ENCODE measurements around the gene MMP11. TPM values are rescaled to one million over a fixed set of nuclear protein-coding genes. Genes with fewer than 3 reads are reported as not detected.
A peak's percentile ranks its signal among the peaks of the same experiment; 100 is the strongest.

Gene MMP11
- total and polyA plus RNA-seq, 2 of the 4 experiments (the other 2 are of a cell fraction) = 2.2 to 6.0 TPM

DNA sequence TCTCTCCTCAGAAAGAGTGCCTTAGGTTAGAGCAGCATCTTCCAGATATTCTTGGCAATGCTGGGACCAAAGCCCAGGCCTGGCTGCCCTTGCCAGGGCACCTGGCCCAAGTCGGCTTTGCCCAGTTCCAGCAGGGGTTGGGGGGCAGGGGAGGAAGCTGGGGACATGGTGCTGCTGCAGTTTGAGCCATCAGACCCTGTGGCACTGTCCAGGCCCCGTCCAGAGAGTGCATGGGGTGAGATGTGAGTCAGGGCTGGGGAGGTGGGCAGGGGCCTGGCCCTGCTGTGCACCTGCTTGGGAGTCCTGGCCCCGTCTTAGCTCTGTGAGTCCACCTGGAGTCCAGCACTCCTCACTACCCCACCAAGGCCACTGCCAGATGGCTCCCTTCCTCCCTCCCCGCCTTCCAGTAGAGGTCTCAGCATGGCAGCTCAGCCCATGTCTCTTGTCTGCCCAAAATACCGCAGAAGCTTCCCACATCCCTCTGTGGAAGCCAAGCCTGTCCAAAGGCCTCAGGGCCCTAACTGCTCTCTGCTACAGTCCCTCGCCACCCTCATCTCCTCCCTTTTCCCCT, 49.5 kb downstream of the MMP11 start:
- Histone ChIP-seq H3K4me2 (ENCODE audit: low read depth, low read length) (no peak overlapping the region), H2AK9ac (replicated peaks; ENCODE audit: low read depth, low read length, poor library complexity) (peak overlapping the region; percentile 61), H3K27me3 (ENCODE audit: control insufficient read depth, insufficient read depth, low read length) (no peaks in the 10 kb centered on the region), H3K9me3 (ENCODE audit: control insufficient read depth, insufficient read depth, low read length) (no peaks in the 10 kb centered on the region), H4K20me1 (ENCODE audit: insufficient read depth, low read length) (no peaks in the 10 kb centered on the region), H3K23ac (ENCODE audit: low read depth, low read length) (no peak overlapping the region), H3K9ac (ENCODE audit: low read depth, low read length) (no peak overlapping the region), H3K36me3 (ENCODE audit: control insufficient read depth, insufficient read depth, low read length) (peaks cover 73% of the 10 kb centered on the region), H2AK5ac (ENCODE audit: low read depth, low read length) (no peak overlapping the region), H2BK120ac (ENCODE audit: low read depth, low read length) (no peak overlapping the region), H4K91ac (ENCODE audit: insufficient read depth, low read depth, low read length) (no peak overlapping the region), H3K18ac (ENCODE audit: low read depth, low read length) (no peak overlapping the region), H3K9me1 (ENCODE audit: insufficient read depth, low read length) (peaks cover 19% of the 10 kb centered on the region), H3K14ac (replicated peaks; ENCODE audit: low read depth, low read length) (no peak overlapping the region), H4K5ac (ENCODE audit: low read depth, low read length) (no peak overlapping the region), H2BK20ac (ENCODE audit: low read depth, low read length) (no peak overlapping the region), H3K79me1 (ENCODE audit: low read depth in 1 of 2, low read length in 2 of 2) (peaks cover 3 to 33% of the 10 kb centered on the region in 2 experiments; a peak in 2 of 4 replicates), H2AFZ (replicated peaks; ENCODE audit: low read length, poor library complexity) (no peak overlapping the region), H3K56ac (ENCODE audit: extremely low read depth, insufficient read depth, low read length) (no peak overlapping the region), H2BK5ac (ENCODE audit: low read depth, low read length, poor library complexity, severe bottlenecking) (no peak overlapping the region), H4K8ac (ENCODE audit: low read depth in 2 of 2, low read length in 2 of 2) (no peak overlapping the region), H2BK15ac (ENCODE audit: low read depth, low read length) (no peak overlapping the region), H3K4me3 (ENCODE audit: insufficient read depth, low read depth, low read length) (no peak overlapping the region), H3K4me1 (ENCODE audit: control insufficient read depth, insufficient read depth, low read length) (peaks cover 7% of the 10 kb centered on the region; the same call in 1 of the 2 replicates), H3K27ac (ENCODE audit: insufficient read depth, low read length) (no peak overlapping the region), H3K4ac (ENCODE audit: low read depth, low read length) (no peak overlapping the region)
- ChIA-PET POLR2A (ENCODE audit: unreplicated experiment) (no interaction called here), CTCF (no interaction called here)
- dilution Hi-C loops (cut with HindIII; ENCODE audit: low sequenced_read_pairs, unreplicated experiment) = no loop called here
- DNase-seq = no peak
- ATAC-seq (ENCODE audit: low read depth) = no peak
- in situ Hi-C loops (cut with MboI; ENCODE audit: low sequenced_read_pairs) = no loop called here
- no peak for TF ChIP-seq BHLHE40 (IDR thresholded peaks at IDR 0.05; ENCODE audit: low read depth, low read length)
- TF ChIP-seq, protein P1, sequence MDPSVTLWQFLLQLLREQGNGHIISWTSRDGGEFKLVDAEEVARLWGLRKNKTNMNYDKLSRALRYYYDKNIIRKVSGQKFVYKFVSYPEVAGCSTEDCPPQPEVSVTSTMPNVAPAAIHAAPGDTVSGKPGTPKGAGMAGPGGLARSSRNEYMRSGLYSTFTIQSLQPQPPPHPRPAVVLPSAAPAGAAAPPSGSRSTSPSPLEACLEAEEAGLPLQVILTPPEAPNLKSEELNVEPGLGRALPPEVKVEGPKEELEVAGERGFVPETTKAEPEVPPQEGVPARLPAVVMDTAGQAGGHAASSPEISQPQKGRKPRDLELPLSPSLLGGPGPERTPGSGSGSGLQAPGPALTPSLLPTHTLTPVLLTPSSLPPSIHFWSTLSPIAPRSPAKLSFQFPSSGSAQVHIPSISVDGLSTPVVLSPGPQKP (IDR thresholded peaks at IDR 0.05; ENCODE audit: borderline replicate concordance, low read depth, low read length) = no peak
- TF ChIP-seq RFX5 (IDR thresholded peaks at IDR 0.05; ENCODE audit: low read depth, low read length) = no peak
- TF ChIP-seq CEBPB (IDR thresholded peaks at IDR 0.05; ENCODE audit: low read depth, low read length) = no peak
- TF ChIP-seq MAFK (IDR thresholded peaks at IDR 0.05; ENCODE audit: low read depth, low read length) = no peak
- no peak for TF ChIP-seq MXI1 (IDR thresholded peaks at IDR 0.05; ENCODE audit: borderline replicate concordance, low read depth, low read length)
- no peak for TF ChIP-seq FOS (IDR thresholded peaks at IDR 0.05; ENCODE audit: low read depth, low read length)
- no peak for TF ChIP-seq CTCF (conservative IDR thresholded peaks at IDR 0.05; ENCODE audit: low read depth, low read length)
- TF ChIP-seq NFE2L2 (IDR thresholded peaks at IDR 0.05; ENCODE audit: low read depth, low read length) = no peak
- no peak for TF ChIP-seq POLR2A (IDR thresholded peaks at IDR 0.05; ENCODE audit: low read depth, low read length)
- TF ChIP-seq, protein P2, sequence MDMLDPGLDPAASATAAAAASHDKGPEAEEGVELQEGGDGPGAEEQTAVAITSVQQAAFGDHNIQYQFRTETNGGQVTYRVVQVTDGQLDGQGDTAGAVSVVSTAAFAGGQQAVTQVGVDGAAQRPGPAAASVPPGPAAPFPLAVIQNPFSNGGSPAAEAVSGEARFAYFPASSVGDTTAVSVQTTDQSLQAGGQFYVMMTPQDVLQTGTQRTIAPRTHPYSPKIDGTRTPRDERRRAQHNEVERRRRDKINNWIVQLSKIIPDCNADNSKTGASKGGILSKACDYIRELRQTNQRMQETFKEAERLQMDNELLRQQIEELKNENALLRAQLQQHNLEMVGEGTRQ (IDR thresholded peaks at IDR 0.05; ENCODE audit: low read depth, low read length) = no peak
- no peak for TF ChIP-seq CHD1 (IDR thresholded peaks at IDR 0.05; ENCODE audit: low read depth, low read length)
- BruUV-seq (replicated peaks) = no TSS peak
- 100% methylated on average over 1 of the region's 6 CpGs; no CpG with 5 or more reads in 1 of the 2 experiments for WGBS, 2 experiments (ENCODE audit: extremely low coverage in 2 of 2, insufficient read length in 1 of 2)
- intact Hi-C loops (cut with micrococcal nuclease) = no loop called here

All from IMR-90 (cell line).